Smooth muscle cell (in vitro differentiated cells): ENCODE measurements around the gene CD82. TPM values are rescaled to one million over a fixed set of nuclear protein-coding genes. Genes with fewer than 3 reads are reported as not detected.

Experiments used
- DNase-seq: peaks from one replicate; lab custom pipeline; 2025; ENCODE audit not compliant: unreplicated experiment; lab: John Stamatoyannopoulos, UW
- H2AFZ ChIP-seq: fragments of 200-600 bp; sonication (generic); 2 replicates; pipeline ENCODE4 v1.6.0; 2016; ENCODE audit warnings: antibody characterized with exemption, low read depth, mild to moderate bottlenecking
- H3F3A ChIP-seq: fragments of 200-600 bp; sonication (generic); 2 replicates; pipeline ENCODE4 v1.6.0; 2017; ENCODE audit warnings: antibody characterized with exemption, low read depth
- H3K27ac ChIP-seq: fragments of 200-600 bp; sonication (generic); 2 replicates; pipeline ENCODE4 v1.5.1; 2016; ENCODE audit warnings: low read depth, mild to moderate bottlenecking
- H3K27me3 ChIP-seq: fragments of 200-600 bp; sonication (generic); 2 replicates; pipeline ENCODE4 v1.6.1; 2016; ENCODE audit warnings: low read depth, mild to moderate bottlenecking
- H3K36me3 ChIP-seq: fragments of 200-600 bp; sonication (generic); 2 replicates; pipeline ENCODE4 v1.5.1; 2016; ENCODE audit warnings: low read depth
- H3K4me1 ChIP-seq: fragments of 200-600 bp; sonication (generic); 2 replicates; pipeline ENCODE4 v1.5.1; 2016; ENCODE audit warnings: low read depth
- H3K4me2 ChIP-seq: fragments of 200-600 bp; sonication (generic); 2 replicates; pipeline ENCODE4 v1.6.0; 2016; ENCODE audit warnings: mild to moderate bottlenecking
- H3K4me3 ChIP-seq: fragments of 200-600 bp; sonication (generic); 2 replicates; pipeline ENCODE4 v1.5.1; 2016; ENCODE audit warnings: mild to moderate bottlenecking
- H3K79me2 ChIP-seq: fragments of 200-600 bp; sonication (generic); 2 replicates; pipeline ENCODE4 v1.6.0; 2016; ENCODE audit warnings: low read depth, mild to moderate bottlenecking
- H3K9ac ChIP-seq: fragments of 200-600 bp; sonication (generic); 2 replicates; pipeline ENCODE4 v1.6.0; 2016; ENCODE audit warnings: low read depth
- H3K9me3 ChIP-seq: fragments of 200-600 bp; sonication (generic); replicated peaks from 2 replicates; pipeline ENCODE4 v1.5.1; 2016; ENCODE audit warnings: low read depth
- H4K20me1 ChIP-seq: fragments of 200-600 bp; sonication (generic); 2 replicates; pipeline ENCODE4 v1.6.0; 2016; ENCODE audit warnings: low read depth
- WGBS: methylation state at CpG from one replicate; pipeline ENCODE4 v1.1.7; 2016; ENCODE audit warnings: low lambda C conversion rate; 5-methylcytosine and 5-hydroxymethylcytosine counted together
- polyA plus RNA-seq: library from polyadenylated mRNA; unstranded; fragments of >200 nt; fragmentation: Nextera tagmentation; extraction: Ambion mirVana; gene quantifications from 2 replicates; pipeline ENCODE4 v1.2.1, GENCODE V29; 2016
- total RNA-seq: library from RNA; depleted of rRNA; stranded (reverse); fragments of >200 nt; gene quantifications from 2 replicates; pipeline ENCODE4 v1.2.3, GENCODE V29; 2014
- TF ChIP-seq, protein P1 (sequence below): fragments of 200-600 bp; sonication (generic); IDR thresholded peaks from 2 replicates; pipeline ENCODE4 v1.5.1; 2017; ENCODE audit warnings: borderline replicate concordance, mild to moderate bottlenecking, antibody characterized with exemption; ENCODE audit not compliant: insufficient read depth, poor library complexity, severe bottlenecking

CD82 gene
- total and polyA plus RNA-seq, 2 experiments from 2014 or later, result 58.6 to 270 TPM

DNA sequence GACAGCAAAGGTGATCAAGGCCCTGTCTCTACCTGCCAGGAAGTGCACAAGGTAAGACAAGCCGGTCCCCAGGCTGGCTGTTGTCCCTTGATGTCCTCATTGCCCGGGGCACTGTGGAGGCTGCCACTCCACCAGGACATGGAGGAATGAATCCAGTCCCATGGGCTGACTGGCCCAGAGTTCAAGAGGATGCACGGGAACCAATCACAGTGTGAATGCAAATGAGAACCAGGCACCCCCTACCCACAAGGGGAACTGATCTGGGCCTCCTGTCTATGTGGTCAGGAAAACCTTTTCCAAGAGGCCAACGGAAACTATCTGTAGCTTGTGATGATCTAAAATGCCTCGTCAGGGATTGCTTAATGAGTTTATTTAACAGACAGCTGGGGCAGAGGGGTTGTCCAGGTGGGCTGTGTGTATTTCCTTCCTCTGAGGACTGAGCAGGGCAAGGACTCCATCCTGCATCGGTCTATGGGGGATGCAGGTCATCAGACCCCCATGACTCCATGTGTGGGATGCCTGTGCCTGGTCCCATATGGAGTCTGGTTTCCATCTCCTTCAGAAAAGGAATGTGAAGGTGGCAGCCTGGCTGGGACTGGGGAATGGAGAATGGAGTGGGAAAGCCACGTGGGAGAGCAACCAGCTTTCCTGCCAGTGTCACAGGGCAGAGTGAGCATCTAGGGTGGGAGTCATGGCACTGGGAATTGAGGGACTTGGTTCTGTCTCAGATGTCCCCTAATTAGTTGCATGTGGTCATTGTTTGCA lies 60.5 kb downstream of the CD82 start:
- no peaks in the 10 kb centered on the region for H3K4me1 ChIP-seq
- H3K36me3 ChIP-seq, result no peaks in the 10 kb centered on the region
- H3K4me2 ChIP-seq, result no peak overlapping the region
- no peaks in the 10 kb centered on the region for H3K79me2 ChIP-seq
- H4K20me1 ChIP-seq, result no peaks in the 10 kb centered on the region
- no peak overlapping the region for H3K27ac ChIP-seq
- H3F3A ChIP-seq, result no peaks in the 10 kb centered on the region
- no peak for DNase-seq
- WGBS, result 84% methylated on average over 7 of the region's 7 CpGs
- H3K9me3 ChIP-seq, result no peaks in the 10 kb centered on the region
- H3K9ac ChIP-seq, result no peak overlapping the region
- TF ChIP-seq, protein P1, sequence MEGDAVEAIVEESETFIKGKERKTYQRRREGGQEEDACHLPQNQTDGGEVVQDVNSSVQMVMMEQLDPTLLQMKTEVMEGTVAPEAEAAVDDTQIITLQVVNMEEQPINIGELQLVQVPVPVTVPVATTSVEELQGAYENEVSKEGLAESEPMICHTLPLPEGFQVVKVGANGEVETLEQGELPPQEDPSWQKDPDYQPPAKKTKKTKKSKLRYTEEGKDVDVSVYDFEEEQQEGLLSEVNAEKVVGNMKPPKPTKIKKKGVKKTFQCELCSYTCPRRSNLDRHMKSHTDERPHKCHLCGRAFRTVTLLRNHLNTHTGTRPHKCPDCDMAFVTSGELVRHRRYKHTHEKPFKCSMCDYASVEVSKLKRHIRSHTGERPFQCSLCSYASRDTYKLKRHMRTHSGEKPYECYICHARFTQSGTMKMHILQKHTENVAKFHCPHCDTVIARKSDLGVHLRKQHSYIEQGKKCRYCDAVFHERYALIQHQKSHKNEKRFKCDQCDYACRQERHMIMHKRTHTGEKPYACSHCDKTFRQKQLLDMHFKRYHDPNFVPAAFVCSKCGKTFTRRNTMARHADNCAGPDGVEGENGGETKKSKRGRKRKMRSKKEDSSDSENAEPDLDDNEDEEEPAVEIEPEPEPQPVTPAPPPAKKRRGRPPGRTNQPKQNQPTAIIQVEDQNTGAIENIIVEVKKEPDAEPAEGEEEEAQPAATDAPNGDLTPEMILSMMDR, result no peak
- H2AFZ ChIP-seq, result no peak overlapping the region
- H3K27me3 ChIP-seq, result peaks cover 6% of the 10 kb centered on the region
- H3K4me3 ChIP-seq, result no peak overlapping the region

DNA sequence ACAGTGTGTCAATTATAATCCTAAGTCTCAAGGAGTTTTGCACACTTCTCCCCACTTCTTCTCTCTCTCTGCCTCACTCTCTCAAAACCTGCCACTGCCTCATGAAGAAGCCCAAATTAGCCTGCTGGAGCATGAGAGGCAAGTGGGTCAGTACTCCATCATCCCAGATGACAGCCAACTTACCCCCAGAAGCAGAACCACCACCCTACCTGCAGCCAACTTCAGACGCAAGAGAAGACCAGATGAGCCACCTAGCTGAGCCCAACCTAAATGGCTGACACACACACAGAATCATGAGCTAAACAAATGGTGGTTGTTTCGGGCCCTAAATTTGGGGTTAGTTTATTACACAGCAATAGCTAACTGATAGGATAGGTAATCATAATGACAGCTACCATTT lies 61.2 kb downstream of the CD82 start:
- Histone ChIP-seq H3K4me2 (no peak overlapping the region), H3K79me2 (no peaks in the 10 kb centered on the region), H3K27me3 (peaks cover 6% of the 10 kb centered on the region), H3K36me3 (no peaks in the 10 kb centered on the region), H3K27ac (no peak overlapping the region), H3K9ac (no peak overlapping the region), H4K20me1 (no peaks in the 10 kb centered on the region), H3K4me3 (no peak overlapping the region), H3K9me3 (no peaks in the 10 kb centered on the region), H2AFZ (no peak overlapping the region), H3F3A (no peaks in the 10 kb centered on the region), H3K4me1 (no peaks in the 10 kb centered on the region)
- no peak for DNase-seq
- 91% methylated on average over 2 of the region's 2 CpGs for whole genome bisulfite sequencing
- TF ChIP-seq, protein P1, result no peak

DNA sequence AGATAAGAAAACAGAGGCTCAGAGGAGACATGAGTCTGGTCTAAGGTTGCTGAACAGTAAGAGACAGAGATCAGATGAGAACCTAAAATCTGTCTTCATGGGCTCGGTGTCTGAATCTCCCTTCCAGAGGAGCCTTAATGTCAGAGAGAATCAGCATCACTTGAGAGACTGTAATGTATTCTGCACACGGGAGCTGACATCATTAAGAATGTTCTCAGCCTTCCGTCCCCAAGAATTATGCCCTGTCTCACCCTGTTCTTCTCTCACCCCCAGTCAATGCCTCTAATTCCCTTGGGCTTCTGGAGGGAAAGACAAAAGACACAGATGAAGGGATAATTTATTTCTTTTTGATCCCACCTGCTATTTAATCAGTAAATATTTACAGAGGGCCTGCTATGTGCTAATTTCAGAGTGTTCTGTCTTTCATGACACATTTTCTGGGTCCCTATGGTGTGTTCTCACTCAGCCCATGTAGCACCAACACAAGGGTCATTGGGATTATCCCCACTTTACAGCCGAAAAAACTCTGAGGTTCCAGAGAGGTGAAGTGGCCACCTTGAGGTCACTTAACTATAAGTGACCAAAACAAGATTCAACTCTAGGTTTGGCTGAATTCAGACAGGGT lies 61.8 kb downstream of the CD82 start:
- Histone ChIP-seq H3K4me2 (no peak overlapping the region), H3K9ac (no peak overlapping the region)
- no peak for DNase-seq

More for the DNA sequence above, 61.8 kb downstream of the CD82 start:
- H3K27ac ChIP-seq, result no peak overlapping the region
- H3K79me2 ChIP-seq, result no peaks in the 10 kb centered on the region
- H3K9me3 ChIP-seq, result no peaks in the 10 kb centered on the region
- TF ChIP-seq, protein P1, result no peak
- no peaks in the 10 kb centered on the region for H3K4me1 ChIP-seq
- no peaks in the 10 kb centered on the region for H4K20me1 ChIP-seq
- H2AFZ ChIP-seq, result no peak overlapping the region
- WGBS, result 77% methylated on average over 4 of the region's 4 CpGs
- H3F3A ChIP-seq, result no peaks in the 10 kb centered on the region
- peaks cover 6% of the 10 kb centered on the region for H3K27me3 ChIP-seq
- H3K36me3 ChIP-seq, result no peaks in the 10 kb centered on the region
- H3K4me3 ChIP-seq, result no peak overlapping the region
